ENCODE measurements around the gene INTS3. TPM values are rescaled to one million over a fixed set of nuclear protein-coding genes. Genes with fewer than 3 reads are reported as not detected.

Gene INTS3
- total and polyA plus RNA-seq, 9 of the 15 experiments (the other 6 are each of a cell fraction or from before 2014, with no cell fraction given) = 6.3 to 24.1 (median 14.3) TPM

DNA sequence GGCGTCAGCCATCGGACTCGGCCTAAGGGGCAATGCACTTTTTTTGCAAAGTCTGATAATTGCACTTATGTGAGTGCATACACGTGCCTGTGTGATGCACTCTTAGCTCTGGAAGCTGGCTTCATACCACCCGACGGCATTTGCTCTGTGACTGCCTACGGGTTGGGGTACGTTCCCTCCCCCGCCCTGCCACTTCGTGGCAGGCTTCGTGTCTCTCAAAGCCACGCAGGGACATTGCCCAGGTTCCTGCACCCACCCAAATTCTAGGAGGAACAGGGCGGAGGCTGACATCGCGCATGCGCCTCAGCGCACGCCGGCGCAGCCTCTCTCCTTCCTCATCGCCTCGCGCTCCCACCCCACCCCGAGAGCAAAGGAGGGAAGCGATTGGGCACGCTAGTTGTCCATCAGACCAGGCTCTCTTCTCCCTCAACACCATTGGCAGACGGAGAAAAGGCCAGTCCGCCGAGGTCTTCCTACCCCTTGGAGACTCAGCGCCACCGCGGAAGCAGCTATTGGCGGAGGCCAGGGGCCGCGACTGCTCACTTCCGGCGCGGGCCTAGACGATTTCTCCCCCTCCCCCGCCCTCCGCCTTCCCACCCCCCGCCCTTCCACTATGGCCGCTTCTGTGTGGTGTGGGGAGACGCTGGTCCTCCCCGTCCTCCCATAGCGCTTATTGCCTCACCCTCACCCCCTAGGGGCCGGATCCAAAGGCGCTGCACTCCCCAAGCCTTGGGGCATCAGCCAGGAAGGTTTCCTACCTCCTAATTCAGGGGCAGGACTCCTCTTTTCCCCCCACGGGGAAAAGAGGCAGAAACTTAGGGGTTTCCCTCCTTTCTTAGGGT is at the start of gene INTS3 (continued):
- TF ChIP-seq, protein P1, sequence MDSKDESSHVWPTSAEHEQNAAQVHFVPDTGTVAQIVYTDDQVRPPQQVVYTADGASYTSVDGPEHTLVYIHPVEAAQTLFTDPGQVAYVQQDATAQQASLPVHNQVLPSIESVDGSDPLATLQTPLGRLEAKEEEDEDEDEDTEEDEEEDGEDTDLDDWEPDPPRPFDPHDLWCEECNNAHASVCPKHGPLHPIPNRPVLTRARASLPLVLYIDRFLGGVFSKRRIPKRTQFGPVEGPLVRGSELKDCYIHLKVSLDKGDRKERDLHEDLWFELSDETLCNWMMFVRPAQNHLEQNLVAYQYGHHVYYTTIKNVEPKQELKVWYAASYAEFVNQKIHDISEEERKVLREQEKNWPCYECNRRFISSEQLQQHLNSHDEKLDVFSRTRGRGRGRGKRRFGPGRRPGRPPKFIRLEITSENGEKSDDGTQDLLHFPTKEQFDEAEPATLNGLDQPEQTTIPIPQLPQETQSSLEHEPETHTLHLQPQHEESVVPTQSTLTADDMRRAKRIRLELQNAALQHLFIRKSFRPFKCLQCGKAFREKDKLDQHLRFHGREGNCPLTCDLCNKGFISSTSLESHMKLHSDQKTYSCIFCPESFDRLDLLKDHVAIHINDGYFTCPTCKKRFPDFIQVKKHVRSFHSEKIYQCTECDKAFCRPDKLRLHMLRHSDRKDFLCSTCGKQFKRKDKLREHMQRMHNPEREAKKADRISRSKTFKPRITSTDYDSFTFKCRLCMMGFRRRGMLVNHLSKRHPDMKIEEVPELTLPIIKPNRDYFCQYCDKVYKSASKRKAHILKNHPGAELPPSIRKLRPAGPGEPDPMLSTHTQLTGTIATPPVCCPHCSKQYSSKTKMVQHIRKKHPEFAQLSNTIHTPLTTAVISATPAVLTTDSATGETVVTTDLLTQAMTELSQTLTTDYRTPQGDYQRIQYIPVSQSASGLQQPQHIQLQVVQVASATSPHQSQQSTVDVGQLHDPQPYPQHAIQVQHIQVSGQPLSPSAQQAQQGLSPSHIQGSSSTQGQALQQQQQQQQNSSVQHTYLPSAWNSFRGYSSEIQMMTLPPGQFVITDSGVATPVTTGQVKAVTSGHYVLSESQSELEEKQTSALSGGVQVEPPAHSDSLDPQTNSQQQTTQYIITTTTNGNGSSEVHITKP (IDR thresholded peaks at IDR 0.05; ENCODE audit: partially characterized antibody) = no peak
- TF ChIP-seq HNRNPUL1 (IDR thresholded peaks at IDR 0.05; ENCODE audit: low read length) (no peak), CBX2 (IDR thresholded peaks at IDR 0.05; ENCODE audit: insufficient read depth, low read length, poor library complexity, severe bottlenecking) (no peak), NFIC (IDR thresholded peaks at IDR 0.05) (no peak), POLR2AphosphoS5 (IDR thresholded peaks at IDR 0.05; ENCODE audit: control insufficient read depth, insufficient read depth, low read depth, low read length) (peak; percentile 65), ZNF589 (CRISPR knock-in tag; IDR thresholded peaks at IDR 0.05; ENCODE audit: low read depth) (no peak; the same call in 1 of the 2 replicates), ZNF282 (CRISPR knock-in tag; IDR thresholded peaks at IDR 0.05) (no peak), SAFB2 (IDR thresholded peaks at IDR 0.05; ENCODE audit: borderline replicate concordance, low read depth, low read length, severe bottlenecking) (no peak), NCOA1 (IDR thresholded peaks at IDR 0.05; ENCODE audit: low read depth) (no peak), NFRKB (IDR thresholded peaks at IDR 0.05; ENCODE audit: low read depth) (peak; percentile 55), NR3C1 (CRISPR knock-in tag; IDR thresholded peaks at IDR 0.05) (no peak), SMAD2 (IDR thresholded peaks at IDR 0.05; ENCODE audit: low read depth, low read length) (no peak), DMBX1 (CRISPR knock-in tag; IDR thresholded peaks at IDR 0.05; ENCODE audit: borderline replicate concordance) (no peak), ZNF134 (CRISPR knock-in tag; conservative IDR thresholded peaks at IDR 0.05) (no peak), TBP (optimal IDR thresholded peaks at IDR 0.05; ENCODE audit: low read depth, low read length) (peak; percentile 57), RHOXF2B (CRISPR knock-in tag; conservative IDR thresholded peaks at IDR 0.05) (no peak)
- TF ChIP-seq, protein P2, sequence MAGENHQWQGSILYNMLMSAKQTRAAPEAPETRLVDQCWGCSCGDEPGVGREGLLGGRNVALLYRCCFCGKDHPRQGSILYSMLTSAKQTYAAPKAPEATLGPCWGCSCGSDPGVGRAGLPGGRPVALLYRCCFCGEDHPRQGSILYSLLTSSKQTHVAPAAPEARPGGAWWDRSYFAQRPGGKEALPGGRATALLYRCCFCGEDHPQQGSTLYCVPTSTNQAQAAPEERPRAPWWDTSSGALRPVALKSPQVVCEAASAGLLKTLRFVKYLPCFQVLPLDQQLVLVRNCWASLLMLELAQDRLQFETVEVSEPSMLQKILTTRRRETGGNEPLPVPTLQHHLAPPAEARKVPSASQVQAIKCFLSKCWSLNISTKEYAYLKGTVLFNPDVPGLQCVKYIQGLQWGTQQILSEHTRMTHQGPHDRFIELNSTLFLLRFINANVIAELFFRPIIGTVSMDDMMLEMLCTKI (IDR thresholded peaks at IDR 0.05; ENCODE audit: partially characterized antibody) = no peak
- TF ChIP-seq, protein P3, sequence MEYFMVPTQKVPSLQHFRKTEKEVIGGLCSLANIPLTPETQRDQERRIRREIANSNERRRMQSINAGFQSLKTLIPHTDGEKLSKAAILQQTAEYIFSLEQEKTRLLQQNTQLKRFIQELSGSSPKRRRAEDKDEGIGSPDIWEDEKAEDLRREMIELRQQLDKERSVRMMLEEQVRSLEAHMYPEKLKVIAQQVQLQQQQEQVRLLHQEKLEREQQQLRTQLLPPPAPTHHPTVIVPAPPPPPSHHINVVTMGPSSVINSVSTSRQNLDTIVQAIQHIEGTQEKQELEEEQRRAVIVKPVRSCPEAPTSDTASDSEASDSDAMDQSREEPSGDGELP (CRISPR knock-in tag; IDR thresholded peaks at IDR 0.05; ENCODE audit: borderline replicate concordance) = peak; percentile 63; the same call in 1 of the 2 replicates

Data from K562 (cell line).